WTC11 (cell line): ENCODE measurements around the gene PREPL. TPM values are rescaled to one million over a fixed set of nuclear protein-coding genes. Genes with fewer than 3 reads are reported as not detected.

ENCODE experiments used
- ATAC-seq: fragments of 200-7000 bp; cut with Tn5 transposase; 2 replicates; pipeline ENCODE4 v1.10.0; 2021; ENCODE audit warnings: mild to moderate bottlenecking, moderate library complexity
- CTCF ChIA-PET: fragments of 300-600 bp; sonication (Branson Sonifier 250); formaldehyde crosslinking; loops from one replicate; lab custom pipeline; 2021; ENCODE audit warnings: antibody characterized with exemption; lab: Charles Lee
- POLR2A ChIA-PET: fragments of 350-600 bp; sonication (Branson Sonifier 250); formaldehyde crosslinking; loops from one replicate; lab custom pipeline; 2021; ENCODE audit warnings: antibody characterized with exemption; lab: Charles Lee
- DNase-seq: peaks from one replicate; pipeline ENCODE4 v3.0.0; 2021; ENCODE audit warnings: low spot score
- H3K27ac Mint-ChIP-seq: 2 replicates; pipeline ENCODE4 v1.8.0; 2021; ENCODE audit warnings: mixed read lengths
- H3K27me3 Mint-ChIP-seq: 2 replicates; pipeline ENCODE4 v1.8.0; 2021; ENCODE audit warnings: low read depth, mild to moderate bottlenecking, moderate library complexity, mixed read lengths
- H3K36me3 Mint-ChIP-seq: 2 replicates; pipeline ENCODE4 v1.8.0; 2021; ENCODE audit warnings: mixed read lengths
- H3K4me1 Mint-ChIP-seq: 2 replicates; pipeline ENCODE4 v1.8.0; 2022; ENCODE audit warnings: mixed read lengths
- H3K4me3 Mint-ChIP-seq: 2 replicates; pipeline ENCODE4 v1.8.0; 2021; ENCODE audit warnings: mild to moderate bottlenecking, moderate library complexity, mixed read lengths
- H3K9me3 Mint-ChIP-seq: 2 replicates; pipeline ENCODE4 v1.8.0; 2021; ENCODE audit warnings: mixed read lengths
- ARID4B ChIP-seq: sonication (generic); formaldehyde crosslinking; IDR thresholded peaks from 2 replicates; pipeline ENCODE4 v1.8.0; 2023; ENCODE audit warnings: missing genetic modification reagents, mild to moderate bottlenecking, borderline replicate concordance
- CTCF ChIP-seq: fragments of 200-600 bp; IDR thresholded peaks from 2 replicates; pipeline ENCODE4 v1.8.0; 2022; ENCODE audit warnings: antibody characterized with exemption
- ESRRA ChIP-seq: sonication (generic); formaldehyde crosslinking; IDR thresholded peaks from 2 replicates; pipeline ENCODE4 v1.8.1; 2022; ENCODE audit warnings: mild to moderate bottlenecking, missing genetic modification reagents, borderline replicate concordance
- FOXP4 ChIP-seq: sonication (generic); formaldehyde crosslinking; IDR thresholded peaks from 2 replicates; pipeline ENCODE4 v1.8.0; 2022; ENCODE audit warnings: mild to moderate bottlenecking, missing genetic modification reagents
- HMGXB4 ChIP-seq: sonication (generic); formaldehyde crosslinking; IDR thresholded peaks from 2 replicates; pipeline ENCODE4 v1.8.1; 2023; ENCODE audit warnings: mild to moderate bottlenecking, moderate library complexity, missing genetic modification reagents
- JAZF1 ChIP-seq: fragments of 250-450 bp; sonication (Bioruptor Pico); IDR thresholded peaks from 2 replicates; pipeline ENCODE4 v1.9.0; 2021; ENCODE audit warnings: moderate library complexity, mild to moderate bottlenecking, inconsistent platforms
- MYBL2 ChIP-seq: sonication (generic); formaldehyde crosslinking; IDR thresholded peaks from 2 replicates; pipeline ENCODE4 v1.8.1; 2023; ENCODE audit warnings: mild to moderate bottlenecking, moderate library complexity, missing genetic modification reagents
- NFE2L1 ChIP-seq: sonication (generic); formaldehyde crosslinking; IDR thresholded peaks from 2 replicates; pipeline ENCODE4 v1.8.1; 2023; ENCODE audit warnings: missing genetic modification reagents
- PREB ChIP-seq: sonication (generic); formaldehyde crosslinking; IDR thresholded peaks from 2 replicates; pipeline ENCODE4 v1.8.1; 2022; ENCODE audit warnings: mild to moderate bottlenecking, missing genetic modification reagents, moderate library complexity, borderline replicate concordance
- ZNF121 ChIP-seq: sonication (generic); formaldehyde crosslinking; IDR thresholded peaks from 2 replicates; pipeline ENCODE4 v1.8.0; 2023; ENCODE audit warnings: missing genetic modification reagents
- ZNF263 ChIP-seq: sonication (generic); formaldehyde crosslinking; IDR thresholded peaks from 2 replicates; pipeline ENCODE4 v1.8.1; 2022; ENCODE audit warnings: low read depth, mild to moderate bottlenecking, moderate library complexity, missing genetic modification reagents
- ZNF425 ChIP-seq: fragments of 250-450 bp; sonication (Bioruptor Pico); conservative IDR thresholded peaks from 2 replicates; pipeline ENCODE4 v1.9.0; 2021; ENCODE audit warnings: mild to moderate bottlenecking
- total RNA-seq: library from RNA; stranded (reverse); gene quantifications from 3 replicates; pipeline ENCODE4 v1.2.3, GENCODE V29; 2021

Gene PREPL
- total RNA-seq, 1 experiment from 2014 or later, result 29.3 TPM

GRCh38 chr2:44397447-44398175, 36.3 kb upstream of the PREPL start:
- ChIA-PET POLR2A (no interaction called here), CTCF (interaction anchor here (0.7 to 1.8 kb wide), 4 partner anchors 74 to 353 kb away, joined by 3 read pairs; no protein-coding TSS in a partner anchor)
- no peak for TF ChIP-seq ARID4B (CRISPR knock-in tag)
- no peak for TF ChIP-seq PREB (CRISPR knock-in tag)
- no peak for TF ChIP-seq ZNF263 (CRISPR knock-in tag)
- no peak for TF ChIP-seq CTCF
- no peak for TF ChIP-seq FOXP4
- no peak for TF ChIP-seq ESRRA (CRISPR knock-in tag)
- no peak for TF ChIP-seq MYBL2
- no peak for TF ChIP-seq HMGXB4 (CRISPR knock-in tag)
- no peak for TF ChIP-seq JAZF1 (CRISPR knock-in tag)
- Mint-ChIP-seq H3K4me1 (peaks cover 39% of the 10 kb centered on the region), H3K9me3 (no peaks in the 10 kb centered on the region), H3K27me3 (no peaks in the 10 kb centered on the region), H3K27ac (peak overlapping the region; percentile 80), H3K36me3 (no peaks in the 10 kb centered on the region), H3K4me3 (0 out of 2 replicates have a peak overlapping the region, but pooled peaks have one; percentile 0)
- DNase-seq (no peak), ATAC-seq (no peak)

GRCh38 chr2:44392338-44392943, 31.1 kb upstream of the PREPL start:
- H3K27me3 Mint-ChIP-seq, result no peaks in the 10 kb centered on the region
- POLR2A ChIA-PET, result no interaction called here
- H3K4me3 Mint-ChIP-seq, result no peak overlapping the region
- ATAC-seq (no peak), DNase-seq (peak; percentile 41)
- CTCF ChIA-PET, result interaction anchor here (0.5 to 3.3 kb wide), 40 partner anchors 10 to 563 kb away, joined by 3 to 27 read pairs (median 4); partner anchors contain the start of genes CAMKMT and PREPL
- peaks cover 14% of the 10 kb centered on the region for H3K9me3 Mint-ChIP-seq
- peaks cover 14% of the 10 kb centered on the region for H3K36me3 Mint-ChIP-seq
- no peak overlapping the region for H3K27ac Mint-ChIP-seq
- peaks cover 29% of the 10 kb centered on the region for H3K4me1 Mint-ChIP-seq
- TF ChIP-seq CTCF, result 0 out of 2 replicates have a peak, but pooled peaks have one; percentile 35
- no peak for TF ChIP-seq NFE2L1 (CRISPR knock-in tag)
- no peak for TF ChIP-seq ZNF425 (CRISPR knock-in tag)
- no peak for TF ChIP-seq ZNF121 (CRISPR knock-in tag)
